Measurements from ENCODE around the gene NFYB. TPM values are rescaled to one million over a fixed set of nuclear protein-coding genes. Genes with fewer than 3 reads are reported as not detected.
A peak's percentile ranks its signal among the peaks of the same experiment; 100 is the strongest.

Gene NFYB
- total RNA-seq (10 to 100 TPM; 25.0 to 29.8 TPM), polyA plus RNA-seq (ENCODE audit: insufficient read length in 6 of 6) (10 to 100 TPM; 75.6 to 93.6 (median 85.9) TPM)
- long read RNA-seq, donor 1, transcript NFYB-201 (8 exons, 3,512 nt) = minor isoform, 5 of 12 reads
- long read RNA-seq, donor 1, transcript NFYB-205 (8 exons, 1,727 nt) = major isoform, 7 of 12 reads
- long read RNA-seq, donor 1, partial matches to known transcripts = 0 of 12 reads
- long read RNA-seq, donor 1, other reads (novel, unspliced or antisense) = 0 of 12 reads
- long read RNA-seq, donor 2, transcript NFYB-205 (8 exons, 1,727 nt) = minor isoform, 5 of 25 reads
- long read RNA-seq, donor 2, transcript NFYB-201 (8 exons, 3,512 nt) = major isoform, 8 of 25 reads
- long read RNA-seq, donor 2, partial matches to known transcripts = 6 of 25 reads
- long read RNA-seq, donor 2, other reads (novel, unspliced or antisense) = 6 of 25 reads
- long read RNA-seq, donor 3, transcript NFYB-201 (8 exons, 3,512 nt) = major isoform, 10 of 12 reads
- long read RNA-seq, donor 3, partial matches to known transcripts = 0 of 12 reads
- long read RNA-seq, donor 3, other reads (novel, unspliced or antisense) = 0 of 12 reads
- long read RNA-seq, donor 4, partial matches to known transcripts = 0 of 4 reads
- long read RNA-seq, donor 4, other reads (novel, unspliced or antisense) = 0 of 4 reads
- long read RNA-seq, donor 5, transcript NFYB-201 (8 exons, 3,512 nt) = major isoform, 9 of 13 reads
- long read RNA-seq, donor 5, partial matches to known transcripts = 0 of 13 reads
- long read RNA-seq, donor 5, other reads (novel, unspliced or antisense) = 0 of 13 reads
- long read RNA-seq, donor 6, transcript NFYB-205 (8 exons, 1,727 nt) = minor isoform, 7 of 21 reads
- long read RNA-seq, donor 6, transcript NFYB-201 (8 exons, 3,512 nt) = major isoform, 14 of 21 reads
- long read RNA-seq, donor 6, partial matches to known transcripts = 0 of 21 reads
- long read RNA-seq, donor 6, other reads (novel, unspliced or antisense) = 0 of 21 reads
- long read RNA-seq, donor 7, transcript NFYB-205 (8 exons, 1,727 nt) = major isoform, 8 of 12 reads
- long read RNA-seq, donor 7, partial matches to known transcripts = 0 of 12 reads
- long read RNA-seq, donor 7, other reads (novel, unspliced or antisense) = 0 of 12 reads
- long read RNA-seq, donor 8, transcript NFYB-201 (8 exons, 3,512 nt) = major isoform, 6 of 12 reads
- long read RNA-seq, donor 8, transcript NFYB-205 (8 exons, 1,727 nt) = major isoform, 6 of 12 reads
- long read RNA-seq, donor 8, partial matches to known transcripts = 0 of 12 reads
- long read RNA-seq, donor 8, other reads (novel, unspliced or antisense) = 0 of 12 reads
- long read RNA-seq, donor 9 = 0 reads
- long read RNA-seq, donor 10, partial matches to known transcripts = 0 of 3 reads
- long read RNA-seq, donor 10, other reads (novel, unspliced or antisense) = 1 of 3 reads
- long read RNA-seq, donor 11, transcript NFYB-205 (8 exons, 1,727 nt) = major isoform, 5 of 17 reads
- long read RNA-seq, donor 11, transcript NFYB-201 (8 exons, 3,512 nt) = major isoform, 5 of 17 reads
- long read RNA-seq, donor 11, partial matches to known transcripts = 0 of 17 reads
- long read RNA-seq, donor 11, other reads (novel, unspliced or antisense) = 7 of 17 reads
- long read RNA-seq, donor 12, transcript NFYB-205 (8 exons, 1,727 nt) = minor isoform, 6 of 14 reads
- long read RNA-seq, donor 12, transcript NFYB-201 (8 exons, 3,512 nt) = major isoform, 8 of 14 reads
- long read RNA-seq, donor 12, partial matches to known transcripts = 0 of 14 reads
- long read RNA-seq, donor 12, other reads (novel, unspliced or antisense) = 0 of 14 reads

- H3K36me3 ChIP-seq = no peaks in the 10 kb centered on the region
- H3K27ac ChIP-seq = peak within 1 kb of the TSS; percentile 87 to 88
- H3K4me1 ChIP-seq = peaks cover 8 to 41% of the 10 kb centered on the region in 2 donors
- no peak for TF ChIP-seq CTCF (IDR thresholded peaks at IDR 0.05)
- H3K4me3 ChIP-seq = peak within 1 kb of the TSS; percentile 62 to 67
- DNase-seq = peak; percentile 95 to 98 (median 96)
- intact Hi-C loops (cut with DNase I) = no loop called here
- peak; percentile 97 for ATAC-seq
- no peaks in the 10 kb centered on the region for H3K27me3 ChIP-seq
- H3K9me3 ChIP-seq = no peaks in the 10 kb centered on the region
These were observed at the start of gene NFYB for GRCh38 chr12:104137902-104138796. Gene NFYB (minus strand): TSS chr12:104138210. CDS start chr12:104135453, 2,757 bp downstream.

- Histone ChIP-seq H3K4me1 (no peaks in the 10 kb centered on the region), H3K4me3 (no peak overlapping the region), H3K9me3 (peaks cover 0 to 16% of the 10 kb centered on the region in 2 donors), H3K27ac (no peak overlapping the region), H3K36me3 (no peaks in the 10 kb centered on the region), H3K27me3 (no peaks in the 10 kb centered on the region)
- no peak for TF ChIP-seq CTCF (IDR thresholded peaks at IDR 0.05)
- no peak for DNase-seq
- intact Hi-C loops (cut with DNase I) = no loop called here
- no peak for ATAC-seq
These were observed 49.6 kb upstream of the NFYB start for GRCh38 chr12:104187446-104188155.

- H3K27ac ChIP-seq = no peak overlapping the region
- ATAC-seq = no peak
- no peak for DNase-seq
- H3K4me3 ChIP-seq = no peak overlapping the region
- intact Hi-C loops (cut with DNase I) = no loop called here
- no peaks in the 10 kb centered on the region for H3K36me3 ChIP-seq
- peaks cover 3 to 4% of the 10 kb centered on the region in 2 donors for H3K4me1 ChIP-seq
- H3K9me3 ChIP-seq = peaks cover 0 to 16% of the 10 kb centered on the region in 2 donors
- no peak for TF ChIP-seq CTCF (IDR thresholded peaks at IDR 0.05)
- H3K27me3 ChIP-seq = no peaks in the 10 kb centered on the region
These were observed 45.4 kb upstream of the NFYB start for GRCh38 chr12:104183443-104183842.

All from left lung (tissue), 14 donors.